VCaP (cell line): ENCODE data around the gene ATP13A3.

ENCODE experiments used
- H3K27ac ChIP-seq: fragments of 450-650 bp; 2 replicates; pipeline ENCODE4 v1.5.1; 2017
- CTCF ChIP-seq: fragments of 450-650 bp; conservative IDR thresholded peaks from 2 replicates; pipeline ENCODE4 v1.5.1; 2017; ENCODE audit warnings: mild to moderate bottlenecking, moderate library complexity

The ATP13A3 gene

DNA sequence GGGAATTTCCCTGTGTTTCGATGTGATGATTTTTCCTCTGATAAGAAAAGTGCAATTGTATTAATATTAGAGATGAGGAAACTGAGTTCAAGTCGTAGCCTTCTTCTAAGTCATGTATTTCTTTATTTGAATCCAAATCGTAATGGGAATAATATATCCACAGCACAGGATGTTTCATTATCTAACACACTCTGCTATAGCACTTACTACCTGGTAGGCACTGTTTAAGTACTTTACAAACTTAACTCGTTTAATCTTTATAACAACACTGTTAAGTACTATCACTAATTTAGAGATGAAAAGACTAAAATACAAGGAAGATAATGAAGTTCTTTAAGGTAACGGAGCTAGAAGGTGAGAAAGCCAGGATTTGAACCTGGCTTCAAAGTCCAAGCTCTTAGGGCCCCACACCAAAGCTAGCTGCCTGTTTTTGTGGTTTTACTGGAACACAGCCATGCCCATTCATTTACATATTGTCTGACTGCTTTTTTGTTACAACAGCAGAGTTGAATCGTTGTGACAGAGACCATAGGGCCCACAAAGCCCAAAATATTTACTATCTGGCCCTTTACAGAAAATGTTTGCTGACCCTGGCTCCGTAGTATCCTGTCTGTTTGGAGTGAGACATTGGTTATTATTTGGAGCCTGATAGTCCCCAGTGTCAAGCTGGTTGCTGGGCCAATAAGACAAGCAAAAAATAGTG, 9.6 kb upstream of the ATP13A3 start:
- H3K27ac ChIP-seq, result peak overlapping the region; percentile 87
- no peak for TF ChIP-seq CTCF

GRCh38 chr3:194494951-194495374, 8.2 kb upstream of the ATP13A3 start:
- TF ChIP-seq CTCF, result no peak
- peak overlapping the region; percentile 87 for H3K27ac ChIP-seq

GRCh38 chr3:194493995-194494927, 7.5 kb upstream of the ATP13A3 start:
- H3K27ac ChIP-seq, result peak overlapping the region; percentile 87

- TF ChIP-seq CTCF, result no peak
- no peak overlapping the region for H3K27ac ChIP-seq
Observed at GRCh38 chr3:194492001-194492400, 5.2 kb upstream of the ATP13A3 start.

DNA sequence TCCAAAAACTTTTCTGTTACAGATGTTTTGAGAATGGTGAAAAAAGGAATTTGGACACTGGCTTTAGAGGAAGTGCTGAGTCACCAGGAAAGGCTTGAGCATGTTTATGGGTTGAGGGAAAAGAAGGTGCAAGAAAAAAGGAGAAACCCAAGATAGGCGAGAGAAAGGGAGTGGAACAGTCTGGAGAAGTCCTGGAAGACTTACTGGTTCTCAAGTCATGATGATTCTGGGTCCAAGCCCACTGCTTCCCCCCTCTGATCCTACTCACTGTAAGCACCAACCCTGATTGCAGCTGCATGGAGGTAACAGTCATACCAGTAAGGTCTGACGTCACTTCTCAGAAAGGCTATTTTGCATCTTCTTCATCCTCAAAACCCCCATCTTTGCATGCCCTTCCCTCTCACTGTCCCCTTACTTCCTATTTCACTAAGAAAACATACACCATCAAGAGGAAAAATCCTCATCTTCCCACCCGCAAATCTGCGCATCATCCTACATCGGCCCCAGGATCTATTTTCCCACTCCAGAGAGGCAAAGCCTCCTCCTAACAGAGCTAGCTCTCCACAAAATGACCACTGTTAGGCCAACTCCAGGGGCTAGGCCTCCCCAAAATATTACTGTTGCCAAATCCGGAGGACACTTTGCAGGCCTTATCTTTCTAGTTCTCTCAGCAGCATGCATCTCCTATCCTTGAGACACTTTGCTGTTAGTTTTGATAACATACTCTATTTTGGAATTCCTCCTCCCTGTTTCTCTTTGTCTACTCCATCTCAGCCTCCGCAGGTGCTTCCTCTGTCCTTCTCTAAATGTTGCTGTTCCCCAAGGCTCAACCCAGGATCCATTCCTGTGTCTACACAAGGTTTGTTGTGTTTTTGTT, 3.2 kb upstream of the ATP13A3 start:
- TF ChIP-seq CTCF, result no peak
- H3K27ac ChIP-seq, result no peak overlapping the region

GRCh38 chr3:194488055-194488742, 1.4 kb upstream of the ATP13A3 start:
- no peak for TF ChIP-seq CTCF

DNA sequence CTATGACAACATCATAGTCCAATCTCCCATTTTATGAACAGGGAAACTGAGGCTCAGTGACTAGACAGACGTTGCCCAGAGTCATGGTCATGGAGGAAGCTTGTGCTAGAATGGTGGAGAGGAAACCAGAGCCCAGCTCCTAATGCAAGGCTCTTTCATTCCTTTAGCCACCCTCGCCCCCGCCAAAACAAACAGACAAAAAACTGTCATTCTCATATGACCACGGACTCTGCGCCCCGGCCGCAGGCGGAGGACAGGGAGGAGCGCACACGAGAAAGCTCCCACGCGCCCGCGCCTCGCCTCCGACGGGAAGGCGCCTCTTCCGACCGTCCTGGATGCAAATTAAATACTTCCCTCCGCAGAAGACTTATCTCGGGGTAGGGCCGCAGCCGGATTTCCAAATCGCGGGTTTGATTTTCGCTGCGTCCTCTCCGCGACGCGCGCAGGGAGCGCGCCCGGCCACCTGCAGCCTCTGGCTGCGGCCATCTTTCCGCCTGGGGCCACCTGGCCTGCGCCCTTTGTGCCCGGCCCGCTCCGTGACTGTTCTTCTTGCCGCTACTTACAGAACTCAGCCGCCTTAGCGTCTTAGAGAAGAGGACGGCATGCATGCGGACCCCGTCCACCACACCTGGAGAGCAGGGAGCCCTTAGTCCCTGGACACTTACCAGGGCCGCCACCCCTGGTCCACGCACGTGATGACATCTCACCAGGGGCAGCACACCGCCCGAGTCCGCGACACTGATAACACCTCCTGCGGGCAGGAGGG, 670 bp upstream of the ATP13A3 start:
- TF ChIP-seq CTCF, result no peak
- H3K27ac ChIP-seq, result peak overlapping the region; percentile 93

More at GRCh38 chr3:194488055-194488742, 1.4 kb upstream of the ATP13A3 start:
- H3K27ac ChIP-seq, result no peak overlapping the region
